ENCODE data around the gene CTTNBP2NL. TPM values are rescaled to one million over a fixed set of nuclear protein-coding genes. Genes with fewer than 3 reads are reported as not detected.
"Not testable (repeated sequence)": the region's sequence is repeated elsewhere in the genome, so short reads cannot be mapped to it uniquely, and the experiment has no call there.

Gene CTTNBP2NL
- total RNA-seq, 4 donors from 2014 or later, result 25.9 to 59.4 (median 49.3) TPM

GRCh38 chr1:112431038-112431437 lies 35.0 kb downstream of the CTTNBP2NL start:
- TF ChIP-seq POLR2A (IDR thresholded peaks at IDR 0.05) (no peak), POLR2AphosphoS5 (IDR thresholded peaks at IDR 0.05) (no peak), EP300 (IDR thresholded peaks at IDR 0.05) (no peak), CTCF (IDR thresholded peaks at IDR 0.05) (no peak)
- Histone ChIP-seq H3K27ac (peak overlapping the region; percentile 62), H3K4me1 (peaks cover 8% of the 10 kb centered on the region), H3K36me3 (no peaks in the 10 kb centered on the region), H3K27me3 (no peaks in the 10 kb centered on the region), H3K4me3 (no peak overlapping the region), H3K9me3 (no peaks in the 10 kb centered on the region)
- no peak for DNase-seq (ENCODE audit: low spot score in 2 of 2)
- 79% methylated on average over 1 of the region's 1 CpG for WGBS

- peaks cover 8% of the 10 kb centered on the region for H3K4me1 ChIP-seq
- H3K4me3 ChIP-seq, result no peak overlapping the region
- H3K27ac ChIP-seq, result peak overlapping the region; percentile 11
- no peaks in the 10 kb centered on the region for H3K9me3 ChIP-seq
- 51% methylated on average over 3 of the region's 3 CpGs for WGBS
- TF ChIP-seq POLR2A (IDR thresholded peaks at IDR 0.05), result no peak
- no peak for TF ChIP-seq CTCF (IDR thresholded peaks at IDR 0.05)
- TF ChIP-seq POLR2AphosphoS5 (IDR thresholded peaks at IDR 0.05), result no peak
- no peak for TF ChIP-seq EP300 (IDR thresholded peaks at IDR 0.05)
- no peaks in the 10 kb centered on the region for H3K27me3 ChIP-seq
- no peak for DNase-seq (ENCODE audit: low spot score in 2 of 2)
- no peaks in the 10 kb centered on the region for H3K36me3 ChIP-seq
These were observed 39.4 kb downstream of the CTTNBP2NL start for GRCh38 chr1:112435448-112435847.

DNA sequence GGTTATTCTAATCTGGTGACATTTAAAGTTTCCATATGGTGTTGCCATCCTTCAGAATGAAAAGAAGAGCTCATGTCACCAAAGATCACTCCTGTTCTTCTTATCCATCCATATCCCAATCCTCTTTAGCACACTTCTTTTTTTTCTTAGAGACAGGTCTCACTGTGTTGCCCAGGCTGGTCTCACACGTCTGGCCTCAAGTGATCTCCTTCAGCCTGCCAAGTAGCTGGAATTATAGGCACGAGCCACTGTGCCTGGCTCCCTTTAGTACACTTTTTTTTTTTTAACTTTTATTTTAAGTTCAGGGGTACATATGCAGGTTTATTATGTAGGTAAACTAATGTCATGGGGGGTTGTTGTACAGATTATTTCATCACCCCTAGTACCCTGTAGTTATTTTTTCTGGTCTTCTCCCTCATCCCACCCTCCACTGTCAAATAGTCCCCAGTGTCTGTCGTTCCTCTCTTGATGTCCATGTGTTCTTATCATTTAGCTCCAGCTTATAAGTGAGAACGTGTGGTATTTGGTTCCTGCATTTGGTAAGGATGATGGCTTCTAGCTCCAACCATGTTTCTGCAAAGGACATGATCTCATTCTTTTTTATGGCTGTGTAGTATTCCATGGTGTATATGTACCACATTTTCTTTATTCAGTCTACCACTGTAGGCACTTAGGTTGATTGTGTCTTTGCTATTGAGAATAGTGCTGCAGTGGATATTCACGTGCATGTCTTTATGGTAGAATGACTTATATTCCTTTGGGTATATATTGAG lies 40.6 kb downstream of the CTTNBP2NL start:
- Histone ChIP-seq H3K4me3 (no peak overlapping the region), H3K9me3 (no peaks in the 10 kb centered on the region), H3K27ac (peak overlapping the region; percentile 11), H3K4me1 (peaks cover 8% of the 10 kb centered on the region), H3K27me3 (no peaks in the 10 kb centered on the region), H3K36me3 (no peaks in the 10 kb centered on the region)
- WGBS, result 86% methylated on average over 5 of the region's 5 CpGs
- TF ChIP-seq EP300 (IDR thresholded peaks at IDR 0.05) (no peak), POLR2AphosphoS5 (IDR thresholded peaks at IDR 0.05) (no peak), POLR2A (IDR thresholded peaks at IDR 0.05) (no peak), CTCF (IDR thresholded peaks at IDR 0.05) (no peak)
- DNase-seq (ENCODE audit: low spot score in 2 of 2), result no peak

GRCh38 chr1:112438156-112438555 lies 42.1 kb downstream of the CTTNBP2NL start:
- not testable (repeated sequence) for H3K4me3 ChIP-seq; H3K4me1 ChIP-seq; H3K27me3 ChIP-seq; H3K36me3 ChIP-seq; H3K9me3 ChIP-seq; H3K27ac ChIP-seq; DNase-seq (ENCODE audit: low spot score in 2 of 2)
- 44% methylated on average over 2 of the region's 2 CpGs for WGBS

- no peak overlapping the region for H3K27ac ChIP-seq
- H3K36me3 ChIP-seq, result no peaks in the 10 kb centered on the region
- H3K27me3 ChIP-seq, result no peaks in the 10 kb centered on the region
- H3K9me3 ChIP-seq, result no peaks in the 10 kb centered on the region
- no peak overlapping the region for H3K4me3 ChIP-seq
- no peak for TF ChIP-seq POLR2AphosphoS5 (IDR thresholded peaks at IDR 0.05)
- peaks cover 8% of the 10 kb centered on the region for H3K4me1 ChIP-seq
- WGBS, result 58% methylated on average over 2 of the region's 2 CpGs
- DNase-seq (ENCODE audit: low spot score in 2 of 2), result no peak
These were observed 43.6 kb downstream of the CTTNBP2NL start for GRCh38 chr1:112439592-112439991.

GRCh38 chr1:112440574-112440973 lies 44.6 kb downstream of the CTTNBP2NL start:
- Histone ChIP-seq H3K27me3 (no peaks in the 10 kb centered on the region), H3K9me3 (no peaks in the 10 kb centered on the region), H3K4me3 (no peak overlapping the region), H3K36me3 (no peaks in the 10 kb centered on the region), H3K4me1 (peaks cover 8% of the 10 kb centered on the region), H3K27ac (no peak overlapping the region)
- WGBS, result 90% methylated on average over 5 of the region's 5 CpGs
- no peak for TF ChIP-seq POLR2AphosphoS5 (IDR thresholded peaks at IDR 0.05)
- TF ChIP-seq EP300 (IDR thresholded peaks at IDR 0.05), result no peak
- no peak for TF ChIP-seq POLR2A (IDR thresholded peaks at IDR 0.05)
- TF ChIP-seq CTCF (IDR thresholded peaks at IDR 0.05), result no peak
- no peak for DNase-seq (ENCODE audit: low spot score in 2 of 2)

All from suprapubic skin (tissue), 4 donors.